GM18873 (cell line): Measurements from ENCODE around the gene DAPK2.

Source experiments
- ATAC-seq: cut with Tn5 transposase; IDR thresholded peaks from one replicate; pipeline ENCODE4 v1.9.1; 2021; ENCODE audit warnings: mild to moderate bottlenecking, moderate library complexity, moderate number of reproducible peaks; ENCODE audit not compliant: unreplicated experiment, low FRiP score

Gene DAPK2

GRCh38 chr15:63922261-63922904, 123.9 kb downstream of the DAPK2 start:
- no peak for ATAC-seq

GRCh38 chr15:63920504-63921175, 125.6 kb downstream of the DAPK2 start:
- no peak for ATAC-seq

- no peak for ATAC-seq
Measured at GRCh38 chr15:63918901-63919348, 127.4 kb downstream of the DAPK2 start.

- no peak for ATAC-seq
Measured at GRCh38 chr15:63918317-63918672, 128.0 kb downstream of the DAPK2 start.

GRCh38 chr15:63917588-63918316, 128.5 kb downstream of the DAPK2 start:
- no peak for ATAC-seq

- no peak for ATAC-seq
Measured at GRCh38 chr15:63915873-63916771, 130.2 kb downstream of the DAPK2 start.

- ATAC-seq = no peak
Measured at GRCh38 chr15:63915209-63915872, 130.9 kb downstream of the DAPK2 start.

GRCh38 chr15:63913786-63914315, 132.4 kb downstream of the DAPK2 start:
- ATAC-seq = no peak

- no peak for ATAC-seq
Measured at GRCh38 chr15:63913336-63913735, 132.9 kb downstream of the DAPK2 start.

GRCh38 chr15:63912061-63912615, 134.1 kb downstream of the DAPK2 start:
- ATAC-seq = no peak

- ATAC-seq = no peak
Measured at GRCh38 chr15:63911160-63911559, 135.1 kb downstream of the DAPK2 start.

- ATAC-seq = no peak
Measured at GRCh38 chr15:63909819-63910437, 136.4 kb downstream of the DAPK2 start.

GRCh38 chr15:63908991-63909390, 137.3 kb downstream of the DAPK2 start:
- ATAC-seq = no peak

GRCh38 chr15:63908281-63908680, 138.0 kb downstream of the DAPK2 start:
- ATAC-seq = no peak

GRCh38 chr15:63907521-63907920, 138.8 kb downstream of the DAPK2 start:
- no peak for ATAC-seq

GRCh38 chr15:63906266-63906584, 140.1 kb downstream of the DAPK2 start:
- ATAC-seq = no peak

GRCh38 chr15:63905558-63906265, 140.6 kb downstream of the DAPK2 start:
- no peak for ATAC-seq

GRCh38 chr15:63905131-63905530, 141.2 kb downstream of the DAPK2 start:
- no peak for ATAC-seq

- no peak for ATAC-seq
Measured at GRCh38 chr15:63904042-63904441, 142.2 kb downstream of the DAPK2 start.
